ENCODE measurements around the gene PLEKHB2. TPM values are rescaled to one million over a fixed set of nuclear protein-coding genes. Genes with fewer than 3 reads are reported as not detected.

PLEKHB2 gene
- total and polyA plus RNA-seq, 2 experiments from 2014 or later: 39.8 to 99.2 TPM

- Histone ChIP-seq H3F3A (replicated peaks; ENCODE audit: low read depth) (no peaks in the 10 kb centered on the region), H3K9me2 (ENCODE audit: insufficient read depth) (no peaks in the 10 kb centered on the region), H3K4me2 (no peak overlapping the region), H2AFZ (no peak overlapping the region), H3K79me2 (replicated peaks; ENCODE audit: insufficient read depth) (peaks cover 86% of the 10 kb centered on the region), H3K4me1 (ENCODE audit: insufficient read depth) (no peaks in the 10 kb centered on the region), H3K4me3 (no peak overlapping the region), H3K27me3 (ENCODE audit: insufficient read depth) (no peaks in the 10 kb centered on the region), H4K20me1 (replicated peaks; ENCODE audit: insufficient read depth) (peaks cover 73% of the 10 kb centered on the region), H3K36me3 (ENCODE audit: insufficient read depth) (peaks cover 3% of the 10 kb centered on the region), H3K27ac (ENCODE audit: low read depth) (no peak overlapping the region)
- TF ChIP-seq JUNB (IDR thresholded peaks at IDR 0.05; ENCODE audit: unreplicated experiment) (no peak), NANOG (IDR thresholded peaks at IDR 0.05; ENCODE audit: borderline replicate concordance) (no peak), CTCF (conservative IDR thresholded peaks at IDR 0.05; ENCODE audit: low read depth in 2 of 2) (no peak), ZNF331 (CRISPR knock-in tag; IDR thresholded peaks at IDR 0.05; ENCODE audit: low read depth) (no peak), CREB1 (CRISPR knock-in tag; IDR thresholded peaks at IDR 0.05; ENCODE audit: low read depth) (no peak), POLR2AphosphoS5 (IDR thresholded peaks at IDR 0.05; ENCODE audit: low read depth) (no peak), ZNF114 (CRISPR knock-in tag; IDR thresholded peaks at IDR 0.05) (no peak), ETS1 (IDR thresholded peaks at IDR 0.05) (no peak), EZH2phosphoT487 (IDR thresholded peaks at IDR 0.05; ENCODE audit: unreplicated experiment) (no peak), REST (IDR thresholded peaks at IDR 0.05; ENCODE audit: unreplicated experiment) (no peak), EZH2 (IDR thresholded peaks at IDR 0.05; ENCODE audit: low read depth, unreplicated experiment) (no peak), STAT1 (IDR thresholded peaks at IDR 0.05; ENCODE audit: unreplicated experiment) (no peak)
- TF ChIP-seq, protein P1, sequence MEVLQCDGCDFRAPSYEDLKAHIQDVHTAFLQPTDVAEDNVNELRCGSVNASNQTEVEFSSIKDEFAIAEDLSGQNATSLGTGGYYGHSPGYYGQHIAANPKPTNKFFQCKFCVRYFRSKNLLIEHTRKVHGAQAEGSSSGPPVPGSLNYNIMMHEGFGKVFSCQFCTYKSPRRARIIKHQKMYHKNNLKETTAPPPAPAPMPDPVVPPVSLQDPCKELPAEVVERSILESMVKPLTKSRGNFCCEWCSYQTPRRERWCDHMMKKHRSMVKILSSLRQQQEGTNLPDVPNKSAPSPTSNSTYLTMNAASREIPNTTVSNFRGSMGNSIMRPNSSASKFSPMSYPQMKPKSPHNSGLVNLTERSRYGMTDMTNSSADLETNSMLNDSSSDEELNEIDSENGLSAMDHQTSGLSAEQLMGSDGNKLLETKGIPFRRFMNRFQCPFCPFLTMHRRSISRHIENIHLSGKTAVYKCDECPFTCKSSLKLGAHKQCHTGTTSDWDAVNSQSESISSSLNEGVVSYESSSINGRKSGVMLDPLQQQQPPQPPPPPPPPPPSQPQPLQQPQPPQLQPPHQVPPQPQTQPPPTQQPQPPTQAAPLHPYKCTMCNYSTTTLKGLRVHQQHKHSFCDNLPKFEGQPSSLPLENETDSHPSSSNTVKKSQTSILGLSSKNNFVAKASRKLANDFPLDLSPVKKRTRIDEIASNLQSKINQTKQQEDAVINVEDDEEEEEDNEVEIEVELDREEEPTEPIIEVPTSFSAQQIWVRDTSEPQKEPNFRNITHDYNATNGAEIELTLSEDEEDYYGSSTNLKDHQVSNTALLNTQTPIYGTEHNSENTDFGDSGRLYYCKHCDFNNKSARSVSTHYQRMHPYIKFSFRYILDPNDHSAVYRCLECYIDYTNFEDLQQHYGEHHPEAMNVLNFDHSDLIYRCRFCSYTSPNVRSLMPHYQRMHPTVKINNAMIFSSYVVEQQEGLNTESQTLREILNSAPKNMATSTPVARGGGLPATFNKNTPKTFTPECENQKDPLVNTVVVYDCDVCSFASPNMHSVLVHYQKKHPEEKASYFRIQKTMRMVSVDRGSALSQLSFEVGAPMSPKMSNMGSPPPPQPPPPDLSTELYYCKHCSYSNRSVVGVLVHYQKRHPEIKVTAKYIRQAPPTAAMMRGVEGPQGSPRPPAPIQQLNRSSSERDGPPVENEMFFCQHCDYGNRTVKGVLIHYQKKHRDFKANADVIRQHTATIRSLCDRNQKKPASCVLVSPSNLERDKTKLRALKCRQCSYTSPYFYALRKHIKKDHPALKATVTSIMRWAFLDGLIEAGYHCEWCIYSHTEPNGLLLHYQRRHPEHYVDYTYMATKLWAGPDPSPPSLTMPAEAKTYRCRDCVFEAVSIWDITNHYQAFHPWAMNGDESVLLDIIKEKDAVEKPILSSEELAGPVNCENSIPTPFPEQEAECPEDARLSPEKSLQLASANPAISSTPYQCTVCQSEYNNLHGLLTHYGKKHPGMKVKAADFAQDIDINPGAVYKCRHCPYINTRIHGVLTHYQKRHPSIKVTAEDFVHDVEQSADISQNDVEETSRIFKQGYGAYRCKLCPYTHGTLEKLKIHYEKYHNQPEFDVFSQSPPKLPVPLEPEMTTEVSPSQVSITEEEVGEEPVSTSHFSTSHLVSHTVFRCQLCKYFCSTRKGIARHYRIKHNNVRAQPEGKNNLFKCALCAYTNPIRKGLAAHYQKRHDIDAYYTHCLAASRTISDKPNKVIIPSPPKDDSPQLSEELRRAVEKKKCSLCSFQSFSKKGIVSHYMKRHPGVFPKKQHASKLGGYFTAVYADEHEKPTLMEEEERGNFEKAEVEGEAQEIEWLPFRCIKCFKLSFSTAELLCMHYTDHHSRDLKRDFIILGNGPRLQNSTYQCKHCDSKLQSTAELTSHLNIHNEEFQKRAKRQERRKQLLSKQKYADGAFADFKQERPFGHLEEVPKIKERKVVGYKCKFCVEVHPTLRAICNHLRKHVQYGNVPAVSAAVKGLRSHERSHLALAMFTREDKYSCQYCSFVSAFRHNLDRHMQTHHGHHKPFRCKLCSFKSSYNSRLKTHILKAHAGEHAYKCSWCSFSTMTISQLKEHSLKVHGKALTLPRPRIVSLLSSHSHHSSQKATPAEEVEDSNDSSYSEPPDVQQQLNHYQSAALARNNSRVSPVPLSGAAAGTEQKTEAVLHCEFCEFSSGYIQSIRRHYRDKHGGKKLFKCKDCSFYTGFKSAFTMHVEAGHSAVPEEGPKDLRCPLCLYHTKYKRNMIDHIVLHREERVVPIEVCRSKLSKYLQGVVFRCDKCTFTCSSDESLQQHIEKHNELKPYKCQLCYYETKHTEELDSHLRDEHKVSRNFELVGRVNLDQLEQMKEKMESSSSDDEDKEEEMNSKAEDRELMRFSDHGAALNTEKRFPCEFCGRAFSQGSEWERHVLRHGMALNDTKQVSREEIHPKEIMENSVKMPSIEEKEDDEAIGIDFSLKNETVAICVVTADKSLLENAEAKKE (CRISPR knock-in tag; IDR thresholded peaks at IDR 0.05): no peak
- DNase-seq (ENCODE audit: low spot score) (no peak), ATAC-seq (no peak)
- H3K27ac Mint-ChIP-seq: peak overlapping the region; percentile 9; the same call in 1 of the 2 replicates
- H3K4me1 Mint-ChIP-seq: peaks cover 7% of the 10 kb centered on the region
- no peaks in the 10 kb centered on the region for H3K9me3 Mint-ChIP-seq
- peaks cover 3% of the 10 kb centered on the region for H3K27me3 Mint-ChIP-seq (ENCODE audit: insufficient read depth, low read depth, poor library complexity)
- H3K4me3 Mint-ChIP-seq: no peak overlapping the region
- peaks cover 74% of the 10 kb centered on the region for H3K36me3 Mint-ChIP-seq (ENCODE audit: low read depth)
Measured at GRCh38 chr2:131056932-131057287, 48.2 kb upstream of the PLEKHB2 start.

All from GM23338 (cell line).